Measurements from ENCODE around the gene SLC26A11. TPM values are rescaled to one million over a fixed set of nuclear protein-coding genes. Genes with fewer than 3 reads are reported as not detected.

The SLC26A11 gene
- total RNA-seq, 1 donor from 2014 or later = 16.1 TPM

DNA sequence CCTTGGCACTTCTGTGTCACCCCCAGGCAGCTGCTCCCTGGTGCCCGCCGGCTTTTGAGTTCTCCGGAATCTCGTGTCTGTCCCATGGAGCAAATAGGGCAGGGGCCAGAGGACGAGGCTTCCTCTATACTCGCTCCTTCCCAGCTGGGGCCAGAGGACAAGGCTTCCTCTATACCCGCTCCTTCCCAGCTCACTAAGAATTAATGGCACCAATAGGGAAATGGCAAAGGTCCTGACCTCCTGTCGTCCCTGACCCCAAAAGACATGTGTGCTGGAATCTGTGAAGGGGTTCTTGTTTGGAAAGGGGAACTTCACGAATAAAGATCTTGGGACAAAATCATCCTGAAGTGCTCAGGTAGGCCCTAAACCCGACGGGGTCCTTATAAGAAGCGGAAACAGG lies 7.7 kb upstream of the SLC26A11 start:
- peaks cover 5% of the 10 kb centered on the region for H4K20me1 ChIP-seq (ENCODE audit: insufficient read depth, low read length)
- Mint-ChIP-seq H3K4me1 (ENCODE audit: low read depth, unreplicated experiment) (no peaks in the 10 kb centered on the region), H3K27me3 (ENCODE audit: low read depth, unreplicated experiment) (no peaks in the 10 kb centered on the region), H3K9me3 (ENCODE audit: unreplicated experiment) (peaks cover 1% of the 10 kb centered on the region), H3K27ac (ENCODE audit: unreplicated experiment) (no peak overlapping the region), H3K36me3 (ENCODE audit: low read depth, unreplicated experiment) (peaks cover 13% of the 10 kb centered on the region), H3K4me3 (ENCODE audit: unreplicated experiment) (no peak overlapping the region)
- FAIRE-seq = no peak
- TF ChIP-seq, protein P1, sequence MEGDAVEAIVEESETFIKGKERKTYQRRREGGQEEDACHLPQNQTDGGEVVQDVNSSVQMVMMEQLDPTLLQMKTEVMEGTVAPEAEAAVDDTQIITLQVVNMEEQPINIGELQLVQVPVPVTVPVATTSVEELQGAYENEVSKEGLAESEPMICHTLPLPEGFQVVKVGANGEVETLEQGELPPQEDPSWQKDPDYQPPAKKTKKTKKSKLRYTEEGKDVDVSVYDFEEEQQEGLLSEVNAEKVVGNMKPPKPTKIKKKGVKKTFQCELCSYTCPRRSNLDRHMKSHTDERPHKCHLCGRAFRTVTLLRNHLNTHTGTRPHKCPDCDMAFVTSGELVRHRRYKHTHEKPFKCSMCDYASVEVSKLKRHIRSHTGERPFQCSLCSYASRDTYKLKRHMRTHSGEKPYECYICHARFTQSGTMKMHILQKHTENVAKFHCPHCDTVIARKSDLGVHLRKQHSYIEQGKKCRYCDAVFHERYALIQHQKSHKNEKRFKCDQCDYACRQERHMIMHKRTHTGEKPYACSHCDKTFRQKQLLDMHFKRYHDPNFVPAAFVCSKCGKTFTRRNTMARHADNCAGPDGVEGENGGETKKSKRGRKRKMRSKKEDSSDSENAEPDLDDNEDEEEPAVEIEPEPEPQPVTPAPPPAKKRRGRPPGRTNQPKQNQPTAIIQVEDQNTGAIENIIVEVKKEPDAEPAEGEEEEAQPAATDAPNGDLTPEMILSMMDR (IDR thresholded peaks at IDR 0.05; ENCODE audit: insufficient read depth, low read depth, low read length) = no peak
- TF ChIP-seq EZH2 (IDR thresholded peaks at IDR 0.05; ENCODE audit: insufficient read depth, low read length) = no peak
- H3K9ac ChIP-seq (ENCODE audit: low read length) = no peak overlapping the region
- H2AFZ ChIP-seq (ENCODE audit: low read depth, low read length) = no peak overlapping the region
- no peak overlapping the region for H3K4me2 ChIP-seq (ENCODE audit: low read length)
- H3K9me3 ChIP-seq (ENCODE audit: insufficient read depth, low read depth, low read length) = no peaks in the 10 kb centered on the region
- H3K27me3 ChIP-seq (ENCODE audit: insufficient read depth, low read length) = no peaks in the 10 kb centered on the region
- no peak overlapping the region for H3K4me3 ChIP-seq (ENCODE audit: insufficient read depth, low read depth, low read length)
- H3K36me3 ChIP-seq (ENCODE audit: insufficient read depth, low read length) = no peaks in the 10 kb centered on the region
- H3K27ac ChIP-seq (ENCODE audit: low read depth, low read length) = no peak overlapping the region
- DNase-seq (ENCODE audit: low read depth) = no peak
- no peaks in the 10 kb centered on the region for H3K79me2 ChIP-seq (ENCODE audit: insufficient read depth, low read length)
- H3K4me1 ChIP-seq (ENCODE audit: insufficient read depth, low read length) = no peaks in the 10 kb centered on the region

DNA sequence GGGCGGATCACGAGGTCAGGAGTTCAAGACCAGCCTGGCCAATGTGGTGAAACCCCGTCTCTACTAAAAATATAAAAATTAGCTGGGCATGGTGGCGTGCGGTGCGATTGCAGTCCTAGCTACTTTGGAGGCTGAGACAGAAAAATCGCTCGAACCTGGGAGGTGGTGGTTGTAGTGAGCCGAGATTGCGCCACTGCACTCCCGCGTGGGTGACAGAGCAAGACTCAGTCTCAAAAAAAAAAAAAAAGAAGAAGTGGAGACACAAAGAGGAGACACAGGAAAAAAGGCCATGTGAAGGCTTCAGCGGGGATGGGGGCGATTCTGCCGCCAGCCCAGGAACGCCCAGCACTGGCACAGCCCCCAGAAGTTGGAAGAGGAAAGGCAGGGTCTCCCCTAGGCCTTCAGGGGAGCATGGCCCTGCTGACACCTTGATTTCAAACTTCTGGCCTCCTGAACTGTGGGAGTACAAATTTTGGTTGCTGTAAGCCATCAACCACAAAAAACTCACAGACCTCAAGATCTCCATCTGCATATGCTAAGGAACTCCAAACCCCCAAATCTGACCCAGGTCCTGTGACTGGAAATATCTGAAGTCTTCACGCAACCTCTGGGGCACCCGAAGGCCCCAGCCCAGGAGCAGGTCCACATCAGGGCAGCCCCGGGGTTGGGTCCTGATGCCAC lies 7.1 kb upstream of the SLC26A11 start:
- Histone ChIP-seq H2AFZ (ENCODE audit: low read depth, low read length) (no peak overlapping the region), H3K9me3 (ENCODE audit: insufficient read depth, low read depth, low read length) (no peaks in the 10 kb centered on the region), H3K9ac (ENCODE audit: low read length) (no peak overlapping the region), H3K4me2 (ENCODE audit: low read length) (no peak overlapping the region), H3K4me3 (ENCODE audit: insufficient read depth, low read depth, low read length) (no peak overlapping the region), H4K20me1 (ENCODE audit: insufficient read depth, low read length) (peaks cover 11% of the 10 kb centered on the region), H3K79me2 (ENCODE audit: insufficient read depth, low read length) (no peaks in the 10 kb centered on the region), H3K27me3 (ENCODE audit: insufficient read depth, low read length) (no peaks in the 10 kb centered on the region), H3K4me1 (ENCODE audit: insufficient read depth, low read length) (no peaks in the 10 kb centered on the region), H3K27ac (ENCODE audit: low read depth, low read length) (no peak overlapping the region), H3K36me3 (ENCODE audit: insufficient read depth, low read length) (no peaks in the 10 kb centered on the region)
- FAIRE-seq (no peak), DNase-seq (ENCODE audit: low read depth) (no peak)
- H3K9me3 Mint-ChIP-seq (ENCODE audit: unreplicated experiment) = peaks cover 1% of the 10 kb centered on the region
- no peaks in the 10 kb centered on the region for H3K4me1 Mint-ChIP-seq (ENCODE audit: low read depth, unreplicated experiment)
- no peaks in the 10 kb centered on the region for H3K27me3 Mint-ChIP-seq (ENCODE audit: low read depth, unreplicated experiment)
- no peak for TF ChIP-seq EZH2 (IDR thresholded peaks at IDR 0.05; ENCODE audit: insufficient read depth, low read length)
- TF ChIP-seq, protein P1 (IDR thresholded peaks at IDR 0.05; ENCODE audit: insufficient read depth, low read depth, low read length) = no peak
- no peak overlapping the region for H3K4me3 Mint-ChIP-seq (ENCODE audit: unreplicated experiment)
- H3K27ac Mint-ChIP-seq (ENCODE audit: unreplicated experiment) = no peak overlapping the region
- peaks cover 14% of the 10 kb centered on the region for H3K36me3 Mint-ChIP-seq (ENCODE audit: low read depth, unreplicated experiment)

DNA sequence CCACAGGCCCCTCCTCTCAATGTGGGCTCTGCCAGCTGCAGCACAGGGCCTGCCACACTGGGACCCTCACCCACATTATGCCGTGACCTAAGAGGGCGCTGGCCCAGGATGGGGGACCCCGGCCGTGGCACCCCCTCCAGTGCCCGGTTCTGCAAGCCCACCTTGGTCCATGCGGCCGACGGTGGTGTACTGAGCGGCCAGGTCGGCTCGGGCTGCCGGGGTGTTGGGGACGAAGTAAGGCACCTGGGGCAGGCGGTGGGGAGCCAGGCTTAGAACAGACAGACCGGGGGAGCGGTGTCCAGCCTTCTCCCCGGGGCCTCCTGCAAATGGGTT lies 6.6 kb upstream of the SLC26A11 start:
- no peak overlapping the region for H3K27ac Mint-ChIP-seq (ENCODE audit: unreplicated experiment)
- H3K36me3 ChIP-seq (ENCODE audit: insufficient read depth, low read length) = no peaks in the 10 kb centered on the region
- TF ChIP-seq, protein P1 (IDR thresholded peaks at IDR 0.05; ENCODE audit: insufficient read depth, low read depth, low read length) = no peak
- TF ChIP-seq EZH2 (IDR thresholded peaks at IDR 0.05; ENCODE audit: insufficient read depth, low read length) = no peak
- DNase-seq (ENCODE audit: low read depth) = no peak
- no peak overlapping the region for H3K9ac ChIP-seq (ENCODE audit: low read length)
- H3K27me3 ChIP-seq (ENCODE audit: insufficient read depth, low read length) = no peaks in the 10 kb centered on the region
- H3K4me3 ChIP-seq (ENCODE audit: insufficient read depth, low read depth, low read length) = no peak overlapping the region
- H3K36me3 Mint-ChIP-seq (ENCODE audit: low read depth, unreplicated experiment) = peaks cover 14% of the 10 kb centered on the region
- no peak for FAIRE-seq
- no peaks in the 10 kb centered on the region for H3K27me3 Mint-ChIP-seq (ENCODE audit: low read depth, unreplicated experiment)
- H3K27ac ChIP-seq (ENCODE audit: low read depth, low read length) = no peak overlapping the region
- H3K9me3 ChIP-seq (ENCODE audit: insufficient read depth, low read depth, low read length) = no peaks in the 10 kb centered on the region
- no peak overlapping the region for H3K4me3 Mint-ChIP-seq (ENCODE audit: unreplicated experiment)
- H4K20me1 ChIP-seq (ENCODE audit: insufficient read depth, low read length) = peaks cover 16% of the 10 kb centered on the region
- no peaks in the 10 kb centered on the region for H3K4me1 Mint-ChIP-seq (ENCODE audit: low read depth, unreplicated experiment)
- H3K4me2 ChIP-seq (ENCODE audit: low read length) = no peak overlapping the region
- H3K4me1 ChIP-seq (ENCODE audit: insufficient read depth, low read length) = no peaks in the 10 kb centered on the region
- H3K79me2 ChIP-seq (ENCODE audit: insufficient read depth, low read length) = no peaks in the 10 kb centered on the region
- peaks cover 1% of the 10 kb centered on the region for H3K9me3 Mint-ChIP-seq (ENCODE audit: unreplicated experiment)
- no peak overlapping the region for H2AFZ ChIP-seq (ENCODE audit: low read depth, low read length)
